Peyer's patch (tissue), 4 donors: ENCODE results near the gene TMEM132D.

Source experiments
- CTCF ChIP-seq, 6 experiments: fragments of 450-650 bp in 4 of 6; fragments of 200-600 bp in 2 of 6; sonication (generic) in 1 of 6; IDR thresholded peaks; one replicate each; pipeline ENCODE4 v1.5.1; 2017 to 2019; ENCODE audit warnings: antibody characterized with exemption in 6 of 6, mild to moderate bottlenecking in 3 of 6, moderate library complexity in 1 of 6
- POLR2A ChIP-seq, 2 donors: fragments of 450-650 bp; IDR thresholded peaks; one replicate each; pipeline ENCODE4 v1.5.1; 2017; ENCODE audit warnings: antibody characterized with exemption in 2 of 2, mild to moderate bottlenecking in 2 of 2, moderate library complexity in 2 of 2

- no peak for TF ChIP-seq CTCF (IDR thresholded peaks at IDR 0.05)
- no peak for TF ChIP-seq POLR2A (IDR thresholded peaks at IDR 0.05)
Observed at GRCh38 chr12:129615001-129615400, 288.8 kb downstream of the TMEM132D start.
